HepG2 (cell line): Measurements from ENCODE around the gene DLG4. TPM values are rescaled to one million over a fixed set of nuclear protein-coding genes. Genes with fewer than 3 reads are reported as not detected.

ENCODE experiments used
- ASH2L ChIP-seq: fragments of 300-600, 200-600 bp; sonication (generic); IDR thresholded peaks from 2 replicates; pipeline ENCODE4 v1.7.0; 2017; ENCODE audit warnings: low read depth, mild to moderate bottlenecking, moderate library complexity, mixed read lengths, low read length; ENCODE audit not compliant: insufficient read length
- CREBL2 ChIP-seq: sonication (generic); formaldehyde crosslinking; IDR thresholded peaks from 2 replicates; pipeline ENCODE4 v1.8.1; 2023; ENCODE audit warnings: missing genetic modification reagents, mild to moderate bottlenecking, borderline replicate concordance
- CTCF ChIP-seq: sonication (generic); formaldehyde crosslinking; IDR thresholded peaks from 2 replicates; pipeline ENCODE4 v1.5.0; 2020; ENCODE audit warnings: mild to moderate bottlenecking, missing genetic modification reagents, moderate library complexity
- DR1 ChIP-seq: sonication (generic); formaldehyde crosslinking; IDR thresholded peaks from 2 replicates; pipeline ENCODE4 v1.8.0; 2021; ENCODE audit warnings: mild to moderate bottlenecking, missing genetic modification reagents, inconsistent platforms
- EP300 ChIP-seq, 3 experiments: sonication (generic) in 1 of 3; formaldehyde crosslinking in 1 of 3; IDR thresholded peaks; 2 replicates each; pipeline versions ENCODE4 v1.5.1 to v1.6.1; 2011 to 2020; ENCODE audit warnings: low read depth in 2 of 3, low read length in 2 of 3, borderline replicate concordance in 1 of 3, improper control_type of control experiment in 1 of 3, mild to moderate bottlenecking in 1 of 3, missing genetic modification reagents in 1 of 3, moderate library complexity in 1 of 3
- GMEB1 ChIP-seq: sonication (generic); formaldehyde crosslinking; IDR thresholded peaks from 2 replicates; pipeline ENCODE4 v1.5.1; 2020; ENCODE audit warnings: missing genetic modification reagents, mild to moderate bottlenecking, borderline replicate concordance
- JUN ChIP-seq: sonication (generic); formaldehyde crosslinking; IDR thresholded peaks from 2 replicates; pipeline ENCODE4 v1.4.0; 2020; ENCODE audit warnings: mild to moderate bottlenecking, missing genetic modification reagents
- MED1 ChIP-seq: sonication (generic); formaldehyde crosslinking; IDR thresholded peaks from 2 replicates; pipeline ENCODE4 v1.4.0; 2020; ENCODE audit warnings: missing genetic modification reagents
- NCOR1 ChIP-seq: fragments of 200-600 bp; sonication (generic); IDR thresholded peaks from 2 replicates; pipeline ENCODE4 v1.7.0; 2017; ENCODE audit warnings: antibody characterized with exemption, low read length, borderline replicate concordance
- TFAP4 ChIP-seq: sonication (generic); IDR thresholded peaks from 2 replicates; pipeline ENCODE4 v1.6.1; 2016; ENCODE audit warnings: low read depth, borderline replicate concordance
- TGIF2 ChIP-seq: IDR thresholded peaks from 2 replicates; pipeline ENCODE4 v1.6.1; 2016; ENCODE audit warnings: control low read depth, missing compliant biosample characterization
- ZBED4 ChIP-seq: sonication (generic); formaldehyde crosslinking; IDR thresholded peaks from 2 replicates; pipeline ENCODE4 v1.4.0; 2020; ENCODE audit warnings: missing genetic modification reagents, borderline replicate concordance
- ZNF430 ChIP-seq: sonication (generic); formaldehyde crosslinking; IDR thresholded peaks from 2 replicates; pipeline ENCODE4 v1.9.0; 2021; ENCODE audit warnings: mild to moderate bottlenecking, missing genetic modification reagents
- ZNF484 ChIP-seq: sonication (generic); formaldehyde crosslinking; IDR thresholded peaks from 2 replicates; pipeline ENCODE4 v1.5.1; 2020; ENCODE audit warnings: mild to moderate bottlenecking, low read depth, missing genetic modification reagents, borderline replicate concordance
- ZNF597 ChIP-seq: sonication (generic); formaldehyde crosslinking; IDR thresholded peaks from 2 replicates; pipeline ENCODE4 v1.5.0; 2020; ENCODE audit warnings: missing genetic modification reagents
- ZNF703 ChIP-seq: sonication (generic); formaldehyde crosslinking; IDR thresholded peaks from 2 replicates; pipeline ENCODE4 v1.5.1; 2020; ENCODE audit warnings: missing genetic modification reagents, mild to moderate bottlenecking, moderate library complexity, borderline replicate concordance
- polyA plus RNA-seq, 8 experiments: library from polyadenylated mRNA; depleted of rRNA in 3 of 8; stranded (reverse) in 7 of 8; unstranded in 1 of 8; fragments of >200 nt; fragmentation: Illumina TruSeq in 4 of 8; extraction: Trizol in 4 of 8; gene quantifications; 2 replicates each; pipeline versions ENCODE4 v1.2.1 to v1.2.3, GENCODE V29; 2011 to 2016; ENCODE audit warnings: low read depth in 4 of 8, missing spikeins in 1 of 8, mixed read lengths in 1 of 8; ENCODE audit not compliant: insufficient read depth in 1 of 8
- total RNA-seq, 5 experiments: library from RNA; depleted of rRNA; stranded (reverse); fragments of >200 nt; fragmentation: Illumina TruSeq; extraction: Trizol; gene quantifications; 2 replicates each; pipeline ENCODE4 v1.2.3, GENCODE V29; 2016; ENCODE audit warnings: low read depth in 1 of 5

The DLG4 gene
- total and polyA plus RNA-seq, 2 of the 13 experiments (the other 11 are each of a cell fraction or from before 2014, with no cell fraction given): 0.71 to 4.3 TPM

- TF ChIP-seq ZBED4 (CRISPR knock-in tag) (0 out of 2 replicates have a peak, but pooled peaks have one; percentile 12), ZNF703 (no peak), TGIF2 (peak; percentile 85; the same call in 1 of the 2 replicates), ZNF430 (peak; percentile 48), CTCF (CRISPR knock-in tag) (no peak; the same call in 1 of the 2 replicates), GMEB1 (peak; percentile 72), ZNF484 (no peak), DR1 (CRISPR knock-in tag) (peak; percentile 52; the same call in 1 of the 2 replicates), EP300 (IDR thresholded peaks at IDR 0.05; ENCODE audit: low read depth in 2 of 2, low read length in 2 of 2) (peak in 1 of 2 experiments; percentile 56; a peak in 2 of 4 replicates), EP300 (CRISPR knock-in tag; IDR thresholded peaks at IDR 0.05; ENCODE audit: borderline replicate concordance) (peak; percentile 74), TFAP4 (peak; percentile 62; the same call in 1 of the 2 replicates), CREBL2 (CRISPR knock-in tag) (peak; percentile 66; the same call in 1 of the 2 replicates), ZNF597 (CRISPR knock-in tag) (peak; percentile 70; the same call in 1 of the 2 replicates), MED1 (peak; percentile 91), ASH2L (peak; percentile 73), NCOR1 (peak; percentile 57; the same call in 1 of the 2 replicates), JUN (CRISPR knock-in tag) (no peak)
These were observed 14.7 kb upstream of the DLG4 start, which contains the start of gene DVL2 (continued) for GRCh38 chr17:7234083-7234951.
